ENCODE data around the gene TMEM141. TPM values are rescaled to one million over a fixed set of nuclear protein-coding genes. Genes with fewer than 3 reads are reported as not detected.
A peak's percentile ranks its signal among the peaks of the same experiment; 100 is the strongest.

Gene TMEM141
- 56.0 and 70.4 TPM in 2 replicates for total RNA-seq (2022)
- percentile 71 among the genes with signal in this experiment for Bru-seq, nascent RNA
- BruChase-seq, experiment 1, labeled RNA remaining after a 6-hour chase, result percentile 79 among the genes with signal in this experiment
- BruChase-seq, experiment 2, labeled RNA remaining after a 2-hour chase, result percentile 69 among the genes with signal in this experiment
- long read RNA-seq, transcript TMEM141-204 (4 exons, 683 nt), result minor isoform, 15 of 70 reads
- long read RNA-seq, transcript TMEM141-201 (5 exons, 768 nt), result major isoform, 38 of 70 reads
- long read RNA-seq, transcript TMEM141-202 (5 exons, 839 nt), result minor isoform, 6 of 70 reads
- long read RNA-seq, partial matches to known transcripts, result 1 of 70 reads
- long read RNA-seq, other reads (novel, unspliced or antisense), result 6 of 70 reads

DNA sequence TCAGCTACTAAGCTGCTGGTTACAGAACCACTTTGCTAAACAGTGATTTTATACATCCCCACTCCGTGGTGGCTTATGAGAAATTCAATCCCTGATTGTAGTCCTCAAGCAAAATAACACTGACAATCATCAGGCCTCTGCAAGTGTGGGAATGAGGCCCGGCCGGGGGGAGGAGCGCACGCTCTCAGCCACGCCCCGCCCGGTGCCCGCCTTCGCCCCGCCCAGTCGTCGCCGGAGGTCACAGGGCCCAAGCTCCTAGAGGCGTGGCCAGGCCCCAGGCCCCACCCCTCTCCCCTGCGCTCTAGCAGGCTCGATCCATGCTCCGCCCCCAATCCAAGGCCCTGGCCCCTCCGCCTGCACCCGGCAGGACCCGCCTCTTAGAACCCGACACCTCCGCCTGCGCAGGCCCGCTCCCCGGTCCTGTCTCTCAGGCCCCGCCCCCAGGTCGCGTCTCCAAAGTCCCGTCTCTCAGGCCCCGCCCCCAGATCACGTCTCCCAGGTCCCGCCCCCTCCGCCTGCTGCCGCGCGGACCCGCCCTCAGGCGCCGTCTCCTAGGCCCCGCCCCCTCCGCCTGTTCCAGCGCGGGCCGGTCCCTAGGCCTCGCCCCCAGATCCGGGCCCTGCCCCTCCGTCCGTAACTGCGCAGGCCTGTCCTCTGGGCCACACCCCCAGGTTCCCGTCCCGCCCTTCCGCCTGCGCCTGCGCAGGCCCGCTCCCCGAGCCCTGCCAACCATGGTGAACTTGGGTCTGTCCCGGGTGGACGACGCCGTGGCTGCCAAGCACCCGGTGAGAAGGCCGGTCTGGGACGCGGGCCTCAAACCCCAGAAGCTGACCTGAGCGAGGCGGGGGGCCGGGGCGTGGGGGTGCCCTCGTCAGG, at the start of gene TMEM141:
Gene TMEM141 (plus strand): TSS at position 705 of the 876 bp plus-strand sequence. CDS start 27 bp downstream, at position 732.
- peak; percentile 99 for DNase-seq (ENCODE audit: unreplicated experiment)
- no TSS peak for BruUV-seq (replicated peaks)
- CTCF ChIA-PET, result interaction anchor here (0.7 to 0.9 kb wide), 3 partner anchors 25 to 297 kb away, joined by 3 to 6 read pairs (median 5); no protein-coding TSS in a partner anchor
- Mint-ChIP-seq H3K36me3 (ENCODE audit: insufficient read depth, unreplicated experiment) (peaks cover 22% of the 10 kb centered on the region), H3K27ac (ENCODE audit: low read depth, unreplicated experiment) (peak within 1 kb of the TSS; percentile 94), H3K9me3 (ENCODE audit: unreplicated experiment) (no peaks in the 10 kb centered on the region), H3K27me3 (ENCODE audit: insufficient read depth, unreplicated experiment) (no peaks in the 10 kb centered on the region), H3K4me3 (ENCODE audit: unreplicated experiment) (peak within 1 kb of the TSS; percentile 81), H3K4me1 (ENCODE audit: insufficient read depth, unreplicated experiment) (peaks cover 5% of the 10 kb centered on the region)
- intact Hi-C loops (cut with micrococcal nuclease), result no loop called here
- POLR2A ChIA-PET, result interaction anchor here (0.6 to 5.0 kb wide), 13 partner anchors 9 to 831 kb away, joined by 3 to 33 read pairs (median 4); partner anchors contain the start of genes CLIC3, EDF1, MAN1B1 and RABL6
- TF ChIP-seq, protein P1, sequence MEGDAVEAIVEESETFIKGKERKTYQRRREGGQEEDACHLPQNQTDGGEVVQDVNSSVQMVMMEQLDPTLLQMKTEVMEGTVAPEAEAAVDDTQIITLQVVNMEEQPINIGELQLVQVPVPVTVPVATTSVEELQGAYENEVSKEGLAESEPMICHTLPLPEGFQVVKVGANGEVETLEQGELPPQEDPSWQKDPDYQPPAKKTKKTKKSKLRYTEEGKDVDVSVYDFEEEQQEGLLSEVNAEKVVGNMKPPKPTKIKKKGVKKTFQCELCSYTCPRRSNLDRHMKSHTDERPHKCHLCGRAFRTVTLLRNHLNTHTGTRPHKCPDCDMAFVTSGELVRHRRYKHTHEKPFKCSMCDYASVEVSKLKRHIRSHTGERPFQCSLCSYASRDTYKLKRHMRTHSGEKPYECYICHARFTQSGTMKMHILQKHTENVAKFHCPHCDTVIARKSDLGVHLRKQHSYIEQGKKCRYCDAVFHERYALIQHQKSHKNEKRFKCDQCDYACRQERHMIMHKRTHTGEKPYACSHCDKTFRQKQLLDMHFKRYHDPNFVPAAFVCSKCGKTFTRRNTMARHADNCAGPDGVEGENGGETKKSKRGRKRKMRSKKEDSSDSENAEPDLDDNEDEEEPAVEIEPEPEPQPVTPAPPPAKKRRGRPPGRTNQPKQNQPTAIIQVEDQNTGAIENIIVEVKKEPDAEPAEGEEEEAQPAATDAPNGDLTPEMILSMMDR (IDR thresholded peaks at IDR 0.05; ENCODE audit: unreplicated experiment), result no peak

DNA sequence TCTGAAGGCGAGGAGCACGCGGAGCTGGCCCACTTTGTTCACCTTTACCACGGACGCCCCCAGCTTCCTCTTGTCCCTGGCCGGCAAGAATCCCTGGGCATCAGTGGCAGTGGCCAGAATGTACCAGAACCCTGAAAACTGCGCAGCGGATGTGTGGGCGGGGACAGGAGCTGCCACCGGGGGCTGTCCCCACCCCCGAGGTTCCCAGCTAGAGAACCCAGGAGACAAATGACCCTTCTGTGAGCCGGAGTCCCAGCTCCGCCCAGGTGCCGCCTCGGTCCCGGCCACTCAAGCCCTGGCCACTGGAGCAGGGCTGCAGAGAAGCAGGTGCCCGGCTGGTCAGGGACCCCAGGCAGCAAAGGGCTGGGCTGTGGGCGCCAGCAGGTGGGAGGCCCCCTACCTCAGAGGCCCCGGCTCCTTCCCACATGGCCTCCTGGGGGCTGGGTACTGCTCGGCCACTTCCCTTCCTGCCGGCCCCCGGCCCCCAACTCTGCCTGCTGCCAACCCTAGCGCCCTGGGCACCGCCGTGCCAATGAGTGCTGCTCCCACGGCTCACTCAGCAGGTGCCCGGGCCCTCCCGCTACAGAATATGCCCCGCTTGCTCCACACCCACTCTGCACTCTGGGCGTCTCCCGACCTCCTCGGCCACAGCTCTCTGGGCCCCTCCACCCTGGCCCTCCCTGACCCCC, 49.1 kb upstream of the TMEM141 start:
- BruUV-seq (replicated peaks), result no TSS peak
- POLR2A ChIA-PET, result no interaction called here
- peaks cover 39% of the 10 kb centered on the region for H3K27me3 Mint-ChIP-seq (ENCODE audit: insufficient read depth, unreplicated experiment)
- intact Hi-C loops (cut with micrococcal nuclease), result no loop called here
- H3K36me3 Mint-ChIP-seq (ENCODE audit: insufficient read depth, unreplicated experiment), result no peaks in the 10 kb centered on the region
- TF ChIP-seq, protein P1 (IDR thresholded peaks at IDR 0.05; ENCODE audit: unreplicated experiment), result no peak
- no peak overlapping the region for H3K4me3 Mint-ChIP-seq (ENCODE audit: unreplicated experiment)
- CTCF ChIA-PET, result interaction anchor here (0.8 to 1.0 kb wide), 2 partner anchors 15 to 37 kb away, joined by 3 read pairs; no protein-coding TSS in a partner anchor
- no peak for DNase-seq (ENCODE audit: unreplicated experiment)
- no peaks in the 10 kb centered on the region for H3K9me3 Mint-ChIP-seq (ENCODE audit: unreplicated experiment)
- H3K27ac Mint-ChIP-seq (ENCODE audit: low read depth, unreplicated experiment), result no peak overlapping the region
- no peaks in the 10 kb centered on the region for H3K4me1 Mint-ChIP-seq (ENCODE audit: insufficient read depth, unreplicated experiment)

DNA sequence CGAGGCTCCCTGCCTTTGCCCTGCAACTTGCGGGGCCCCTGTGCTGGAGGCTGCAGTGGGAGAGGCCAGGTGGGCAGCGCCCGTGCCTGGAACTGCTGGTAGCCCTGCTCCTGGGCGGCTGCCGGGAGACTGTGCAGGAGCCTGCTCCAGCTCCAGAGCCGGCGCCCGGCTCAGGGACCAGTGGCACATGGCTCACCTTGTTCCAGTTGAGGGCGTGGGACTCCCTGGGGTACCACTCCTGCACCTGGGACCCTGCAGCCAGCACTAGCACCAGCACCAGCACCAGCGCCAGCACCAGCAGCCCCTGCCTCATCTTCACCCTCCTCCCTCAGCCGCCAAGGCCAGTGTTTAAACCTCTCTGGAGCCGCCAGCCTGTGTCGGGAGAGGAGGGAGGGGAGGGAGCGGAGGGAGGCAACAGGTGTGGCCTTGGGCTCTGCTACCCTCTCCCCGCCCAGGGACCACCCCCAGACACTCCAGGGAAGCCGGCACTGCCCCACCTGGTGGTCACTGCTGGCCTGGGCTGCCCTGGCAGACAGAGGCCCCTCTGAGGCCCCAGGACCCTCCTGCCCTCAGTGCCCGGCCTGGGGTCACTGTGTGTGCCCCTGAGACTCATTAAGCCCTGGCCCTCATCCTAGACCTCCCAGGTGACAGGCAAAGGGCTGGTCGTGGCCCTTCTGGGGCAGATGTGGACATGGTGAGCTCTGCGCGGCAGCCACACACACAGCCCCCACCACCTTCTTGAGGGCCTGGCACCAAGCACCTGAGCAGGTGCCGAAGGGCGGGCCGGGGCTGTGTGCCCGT, 48.4 kb upstream of the TMEM141 start, which contains the start of gene LCN10:
Gene LCN10 (minus strand): TSS at position 350 of the 801 bp plus-strand sequence. CDS start 37 bp downstream, at position 313.
- Mint-ChIP-seq H3K27me3 (ENCODE audit: insufficient read depth, unreplicated experiment) (peaks cover 37% of the 10 kb centered on the region), H3K9me3 (ENCODE audit: unreplicated experiment) (no peaks in the 10 kb centered on the region), H3K27ac (ENCODE audit: low read depth, unreplicated experiment) (no peak within 1 kb of the TSS), H3K4me3 (ENCODE audit: unreplicated experiment) (no peak within 1 kb of the TSS), H3K4me1 (ENCODE audit: insufficient read depth, unreplicated experiment) (no peaks in the 10 kb centered on the region), H3K36me3 (ENCODE audit: insufficient read depth, unreplicated experiment) (no peaks in the 10 kb centered on the region)
- intact Hi-C loops (cut with micrococcal nuclease), result no loop called here
- no peak for DNase-seq (ENCODE audit: unreplicated experiment)
- ChIA-PET POLR2A (interaction anchor here (2.5 kb wide), 1 partner anchor 15 kb away, joined by 6 read pairs; no protein-coding TSS in a partner anchor), CTCF (interaction anchor here (0.6 to 1.0 kb wide), 2 partner anchors 8 to 15 kb away, joined by 3 read pairs; no protein-coding TSS in a partner anchor)
- no TSS peak for BruUV-seq (replicated peaks)
- TF ChIP-seq, protein P1 (IDR thresholded peaks at IDR 0.05; ENCODE audit: unreplicated experiment), result peak; percentile 41

Measured in MCF 10A (cell line).